GM15510 (cell line): ENCODE data around the gene DCTN3.

Experiments
- POLR2A ChIP-seq: IDR thresholded peaks from 3 replicates; pipeline ENCODE4 v1.6.1; 2011; ENCODE audit warnings: borderline replicate concordance; ENCODE audit not compliant: insufficient read length; ENCODE audit errors: extremely low read depth

DCTN3 gene

GRCh38 chr9:34611811-34612787 is 8.2 kb downstream of the DCTN3 start, which contains the start of gene RPP25L:
TSS of gene RPP25L (minus strand) at chr9:34612097. CDS start at chr9:34611296, 801 bp downstream.
- TF ChIP-seq POLR2A: peak; percentile 97

- TF ChIP-seq POLR2A: no peak
Observed at GRCh38 chr9:34611251-34611810, 9.0 kb downstream of the DCTN3 start.

GRCh38 chr9:34610434-34611206 is 9.7 kb downstream of the DCTN3 start:
- TF ChIP-seq POLR2A: no peak

- TF ChIP-seq POLR2A: no peak
Observed at GRCh38 chr9:34607331-34607730, 13.0 kb downstream of the DCTN3 start.

GRCh38 chr9:34606905-34607304 is 13.4 kb downstream of the DCTN3 start:
- TF ChIP-seq POLR2A: no peak

- TF ChIP-seq POLR2A: no peak
Observed at GRCh38 chr9:34606190-34606589, 14.1 kb downstream of the DCTN3 start.

- no peak for TF ChIP-seq POLR2A
Observed at GRCh38 chr9:34603610-34604231, 16.6 kb downstream of the DCTN3 start.

GRCh38 chr9:34601937-34602573 is 18.2 kb downstream of the DCTN3 start:
- TF ChIP-seq POLR2A: no peak

GRCh38 chr9:34600908-34601307 is 19.4 kb downstream of the DCTN3 start:
- no peak for TF ChIP-seq POLR2A

GRCh38 chr9:34599546-34599945 is 20.7 kb downstream of the DCTN3 start:
- TF ChIP-seq POLR2A: no peak

- no peak for TF ChIP-seq POLR2A
Observed at GRCh38 chr9:34594177-34594576, 26.1 kb downstream of the DCTN3 start.

GRCh38 chr9:34592895-34593601 is 27.2 kb downstream of the DCTN3 start:
- no peak for TF ChIP-seq POLR2A
